ENCODE measurements around the gene AHNAK2.

The AHNAK2 gene

DNA sequence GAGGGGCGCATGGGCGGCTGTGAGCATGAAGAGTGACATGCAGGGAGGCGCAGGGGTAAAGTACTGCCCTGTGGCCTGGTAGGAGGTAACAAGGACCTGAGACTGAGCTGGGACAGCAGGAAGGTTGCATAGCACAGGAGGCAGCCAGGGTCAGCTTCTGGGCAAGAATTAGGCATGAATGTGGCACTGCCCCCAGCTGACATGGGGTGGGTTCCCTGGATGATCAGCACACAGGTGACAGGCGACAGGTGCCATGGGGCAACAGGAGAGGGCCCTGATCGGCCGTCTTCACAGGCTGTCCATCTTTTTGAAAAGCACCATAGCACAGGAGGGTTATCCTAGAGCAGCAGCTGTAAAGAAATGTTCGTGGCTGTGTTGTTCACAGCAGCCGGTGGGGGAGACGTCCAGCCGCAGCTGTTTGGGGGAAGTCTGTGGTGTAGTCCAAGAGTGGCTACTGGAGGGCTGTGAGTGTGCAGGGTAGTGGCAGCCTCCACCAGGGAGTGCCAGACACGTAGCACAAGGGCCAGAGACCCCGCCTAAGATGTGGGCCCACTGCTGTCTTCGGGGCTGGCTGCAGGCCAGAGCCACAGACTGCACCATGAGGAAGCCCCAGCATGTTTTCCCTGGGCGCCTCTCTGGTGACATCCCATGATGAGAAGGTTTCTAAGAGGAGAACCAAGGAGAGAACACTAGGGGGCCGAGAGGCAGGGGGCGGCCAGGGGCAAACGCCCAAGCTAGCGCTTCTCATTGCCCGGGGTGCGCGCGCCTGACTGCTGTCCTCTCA is 15.8 kb upstream of the AHNAK2 start:
- no peak overlapping the region for H3K4me3 ChIP-seq (ENCODE audit: low read length)
- no peak for TF ChIP-seq CTCF (IDR thresholded peaks at IDR 0.05; ENCODE audit: insufficient read depth, low read depth, low read length, missing control alignments)
- DNase-seq (ENCODE audit: low read depth): no peak

GRCh38 chr14:104993306-104993705 is 15.1 kb upstream of the AHNAK2 start:
- no peak for DNase-seq (ENCODE audit: low read depth)
- no peak for TF ChIP-seq CTCF (IDR thresholded peaks at IDR 0.05; ENCODE audit: insufficient read depth, low read depth, low read length, missing control alignments)
- no peak overlapping the region for H3K4me3 ChIP-seq (ENCODE audit: low read length)

GRCh38 chr14:104992501-104992900 is 14.3 kb upstream of the AHNAK2 start:
- DNase-seq (ENCODE audit: low read depth): no peak
- no peak overlapping the region for H3K4me3 ChIP-seq (ENCODE audit: low read length)
- no peak for TF ChIP-seq CTCF (IDR thresholded peaks at IDR 0.05; ENCODE audit: insufficient read depth, low read depth, low read length, missing control alignments)

DNA sequence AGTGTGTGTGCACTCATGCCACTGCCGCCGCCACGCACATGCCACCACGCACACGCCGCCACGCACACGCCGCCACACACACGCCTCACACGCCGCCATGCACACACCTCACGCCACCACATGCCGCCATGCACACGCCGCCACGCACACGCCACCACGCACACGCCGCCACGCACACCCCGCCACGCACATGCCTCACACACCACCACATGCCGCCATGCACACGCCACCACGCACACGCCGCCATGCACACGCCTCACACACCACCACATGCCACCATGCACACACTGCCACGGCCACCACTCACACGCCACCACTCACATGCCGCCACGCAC is 13.7 kb upstream of the AHNAK2 start:
- H3K4me3 ChIP-seq (ENCODE audit: low read length): no peak overlapping the region
- TF ChIP-seq CTCF (IDR thresholded peaks at IDR 0.05; ENCODE audit: insufficient read depth, low read depth, low read length, missing control alignments): no peak
- no peak for DNase-seq (ENCODE audit: low read depth)

DNA sequence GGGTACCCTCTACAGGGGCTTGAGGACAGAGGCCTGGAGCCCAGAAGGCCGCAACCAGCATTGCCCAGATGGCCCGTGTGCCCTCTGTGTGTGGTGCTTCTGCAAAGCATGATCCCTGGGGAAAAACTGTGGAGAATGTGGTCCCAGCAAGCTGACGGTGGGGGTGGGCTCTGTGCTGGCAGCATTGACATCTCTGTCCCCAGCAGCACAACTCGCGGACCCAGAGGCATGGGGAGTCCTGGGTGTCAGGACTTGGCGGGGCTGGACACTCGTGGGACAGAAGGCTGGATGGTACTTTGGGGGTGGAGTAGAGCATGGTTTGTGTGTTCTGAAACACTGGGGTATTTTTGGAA is 11.8 kb upstream of the AHNAK2 start:
- no peak for DNase-seq (ENCODE audit: low read depth)
- TF ChIP-seq CTCF (IDR thresholded peaks at IDR 0.05; ENCODE audit: insufficient read depth, low read depth, low read length, missing control alignments): no peak
- H3K4me3 ChIP-seq (ENCODE audit: low read length): no peak overlapping the region

GRCh38 chr14:104989236-104989950 is 11.2 kb upstream of the AHNAK2 start:
- H3K4me3 ChIP-seq (ENCODE audit: low read length): no peak overlapping the region
- TF ChIP-seq CTCF (IDR thresholded peaks at IDR 0.05; ENCODE audit: insufficient read depth, low read depth, low read length, missing control alignments): no peak
- DNase-seq (ENCODE audit: low read depth): no peak
